GM12875 (cell line): Measurements from ENCODE around the gene TNFRSF12A.
"Not testable (repeated sequence)": the region's sequence is repeated elsewhere in the genome, so short reads cannot be mapped to it uniquely, and the experiment has no call there.

ENCODE experiments used
- H3K4me3 ChIP-seq: one replicate; pipeline ENCODE4 v1.5.1; 2011; ENCODE audit warnings: low read depth, low read length, control low read depth
- TF ChIP-seq, protein P1 (sequence below): IDR thresholded peaks from 2 replicates; pipeline ENCODE4 v1.5.1; 2011; ENCODE audit warnings: low read depth, mild to moderate bottlenecking, control low read depth, inconsistent platforms, low read length, moderate library complexity, borderline replicate concordance; ENCODE audit not compliant: insufficient read depth

The TNFRSF12A gene

DNA sequence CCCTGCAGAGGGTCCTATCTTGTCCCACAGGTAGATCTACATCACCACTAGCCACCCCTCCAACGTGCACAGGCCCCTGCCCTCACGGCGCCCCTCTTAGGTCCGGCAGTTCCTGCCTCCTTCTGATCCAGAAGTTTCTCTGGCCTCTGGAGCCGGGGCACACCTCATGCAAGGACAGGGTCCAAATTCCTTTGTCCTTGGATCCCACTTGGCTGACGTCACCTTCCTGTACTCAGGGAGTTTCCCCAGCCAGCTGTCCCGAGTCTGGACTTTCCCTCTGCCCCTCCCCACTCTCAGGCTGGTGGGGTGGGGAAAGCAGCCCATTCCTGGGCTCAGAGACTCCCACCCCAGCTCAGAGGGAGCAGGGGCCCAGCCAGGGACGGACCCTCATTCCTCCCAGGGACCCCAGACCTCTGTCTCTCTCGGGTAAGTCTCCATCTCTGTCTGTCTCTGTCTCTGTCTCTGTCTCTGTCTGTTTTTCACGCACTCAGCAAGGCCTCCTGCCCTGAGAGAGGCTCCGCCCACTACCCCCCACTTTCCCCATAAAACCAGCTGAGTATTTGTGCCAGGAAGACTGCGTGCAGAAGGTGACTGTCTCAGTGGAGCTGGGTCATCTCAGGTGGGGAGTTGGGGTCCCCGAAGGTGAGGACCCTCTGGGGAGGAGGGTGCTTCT is 45.0 kb downstream of the TNFRSF12A start, which contains the start of gene IL32:
TSS of gene IL32 (plus strand) at position 572 of the 673 bp plus-strand sequence. CDS start 172 bp downstream, outside the sequence.
- TF ChIP-seq, protein P1, sequence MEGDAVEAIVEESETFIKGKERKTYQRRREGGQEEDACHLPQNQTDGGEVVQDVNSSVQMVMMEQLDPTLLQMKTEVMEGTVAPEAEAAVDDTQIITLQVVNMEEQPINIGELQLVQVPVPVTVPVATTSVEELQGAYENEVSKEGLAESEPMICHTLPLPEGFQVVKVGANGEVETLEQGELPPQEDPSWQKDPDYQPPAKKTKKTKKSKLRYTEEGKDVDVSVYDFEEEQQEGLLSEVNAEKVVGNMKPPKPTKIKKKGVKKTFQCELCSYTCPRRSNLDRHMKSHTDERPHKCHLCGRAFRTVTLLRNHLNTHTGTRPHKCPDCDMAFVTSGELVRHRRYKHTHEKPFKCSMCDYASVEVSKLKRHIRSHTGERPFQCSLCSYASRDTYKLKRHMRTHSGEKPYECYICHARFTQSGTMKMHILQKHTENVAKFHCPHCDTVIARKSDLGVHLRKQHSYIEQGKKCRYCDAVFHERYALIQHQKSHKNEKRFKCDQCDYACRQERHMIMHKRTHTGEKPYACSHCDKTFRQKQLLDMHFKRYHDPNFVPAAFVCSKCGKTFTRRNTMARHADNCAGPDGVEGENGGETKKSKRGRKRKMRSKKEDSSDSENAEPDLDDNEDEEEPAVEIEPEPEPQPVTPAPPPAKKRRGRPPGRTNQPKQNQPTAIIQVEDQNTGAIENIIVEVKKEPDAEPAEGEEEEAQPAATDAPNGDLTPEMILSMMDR = no peak
- H3K4me3 ChIP-seq = peak within 1 kb of the TSS; percentile 53

DNA sequence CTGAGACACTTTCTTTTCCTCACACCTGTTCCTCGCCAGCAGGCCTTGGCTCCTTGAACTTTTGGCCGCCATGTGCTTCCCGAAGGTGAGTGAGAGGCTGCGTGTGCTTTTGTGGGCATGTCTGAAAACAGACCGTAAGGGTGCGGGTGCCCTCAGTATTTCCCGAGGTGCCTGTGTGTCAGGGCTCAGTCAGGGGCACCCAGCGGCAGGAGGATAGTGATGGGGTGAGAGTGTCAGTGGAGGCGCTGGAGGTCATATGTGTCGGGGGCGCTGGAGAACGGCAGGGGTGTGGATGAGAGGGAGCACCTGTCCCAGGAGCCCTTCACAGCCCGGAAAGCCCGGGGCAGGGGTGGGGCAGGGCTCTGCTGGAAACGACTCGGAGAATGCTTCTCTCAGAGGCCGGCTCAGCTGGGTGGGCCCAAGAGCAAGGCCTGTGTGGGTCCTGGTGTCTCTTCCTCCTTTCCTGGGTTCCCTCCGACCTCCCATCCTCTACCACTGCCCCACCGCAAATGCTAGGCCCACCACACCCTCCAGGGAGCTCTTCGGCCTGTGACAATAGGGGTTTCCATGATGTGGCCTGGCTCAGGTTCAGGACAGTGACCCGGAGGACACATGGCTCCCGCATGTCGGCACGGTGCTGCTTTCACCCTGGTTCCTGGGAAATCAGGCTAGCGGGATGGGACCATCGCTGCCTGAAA is 45.7 kb downstream of the TNFRSF12A start:
- H3K4me3 ChIP-seq = peak overlapping the region; percentile 53
- TF ChIP-seq, protein P1 = no peak

DNA sequence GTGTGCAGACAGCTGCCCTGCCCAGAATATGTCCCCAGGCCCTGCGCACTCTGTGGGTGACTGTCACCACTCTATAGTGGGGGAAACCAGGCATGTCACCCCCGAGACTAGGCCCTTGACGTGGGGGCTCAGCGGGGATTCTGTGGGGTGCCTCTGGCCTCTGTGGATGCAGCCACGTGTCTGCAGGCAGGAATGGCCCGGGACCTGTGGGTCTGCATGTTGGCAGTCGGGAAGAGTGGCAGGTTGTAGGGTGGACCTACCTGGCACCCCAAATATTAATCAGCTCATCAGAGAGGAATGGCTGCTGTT is 46.2 kb downstream of the TNFRSF12A start:
- TF ChIP-seq, protein P1 = no peak
- peak overlapping the region; percentile 53 for H3K4me3 ChIP-seq

DNA sequence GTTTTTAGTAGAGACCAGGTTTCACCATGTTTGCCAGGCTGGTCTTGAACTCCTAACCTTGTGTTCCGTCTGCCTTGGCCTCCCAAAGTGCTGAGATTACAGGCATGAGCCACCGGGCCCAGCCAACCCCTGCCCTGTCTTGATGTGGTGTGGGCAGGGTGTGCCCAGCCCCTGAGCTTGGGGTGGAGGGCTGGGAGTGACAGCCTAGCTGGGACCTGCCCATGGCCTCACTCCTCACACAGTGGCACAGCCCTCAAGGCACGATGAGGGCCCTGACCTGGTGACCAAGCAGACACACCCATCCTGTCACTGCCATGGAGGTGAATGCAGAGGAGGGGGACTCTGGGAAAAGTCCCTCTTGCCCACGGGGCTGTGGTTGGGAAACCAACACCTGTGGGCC is 48.3 kb downstream of the TNFRSF12A start:
- TF ChIP-seq, protein P1 = no peak
- H3K4me3 ChIP-seq = no peak overlapping the region

DNA sequence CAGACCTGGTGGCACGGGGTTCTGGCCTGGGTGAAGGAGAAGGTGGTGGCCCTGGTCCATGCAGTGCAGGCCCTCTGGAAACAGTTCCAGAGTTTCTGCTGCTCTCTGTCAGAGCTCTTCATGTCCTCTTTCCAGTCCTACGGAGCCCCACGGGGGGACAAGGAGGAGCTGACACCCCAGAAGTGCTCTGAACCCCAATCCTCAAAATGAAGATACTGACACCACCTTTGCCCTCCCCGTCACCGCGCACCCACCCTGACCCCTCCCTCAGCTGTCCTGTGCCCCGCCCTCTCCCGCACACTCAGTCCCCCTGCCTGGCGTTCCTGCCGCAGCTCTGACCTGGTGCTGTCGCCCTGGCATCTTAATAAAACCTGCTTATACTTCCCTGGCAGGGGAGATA is 49.0 kb downstream of the TNFRSF12A start:
- not testable (repeated sequence) for H3K4me3 ChIP-seq

DNA sequence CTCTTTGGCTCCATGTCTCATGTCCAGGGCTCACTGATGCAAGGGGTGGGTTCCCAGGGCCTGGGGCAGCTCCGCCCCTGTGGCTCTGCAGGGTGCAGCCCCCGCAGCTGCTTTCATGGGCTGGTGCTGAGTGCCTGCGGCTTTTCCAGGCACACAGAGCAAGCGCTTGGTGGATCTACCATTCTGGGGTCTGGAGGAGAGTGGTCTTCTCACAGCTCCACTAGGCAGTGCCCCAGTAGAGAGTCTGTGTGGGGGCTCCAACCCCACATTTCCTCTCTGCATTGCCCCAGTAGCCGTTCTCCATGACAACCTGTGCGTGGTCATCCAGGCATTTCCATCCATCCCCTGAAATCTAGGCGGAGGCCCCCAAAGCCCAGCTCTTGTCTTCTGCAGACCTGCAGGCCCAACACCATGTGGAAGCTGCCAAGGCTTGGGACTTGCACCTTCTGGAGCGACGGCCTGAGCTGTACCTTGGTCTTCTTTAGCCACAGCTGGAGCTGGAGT is 50.5 kb downstream of the TNFRSF12A start:
- no peak overlapping the region for H3K4me3 ChIP-seq

DNA sequence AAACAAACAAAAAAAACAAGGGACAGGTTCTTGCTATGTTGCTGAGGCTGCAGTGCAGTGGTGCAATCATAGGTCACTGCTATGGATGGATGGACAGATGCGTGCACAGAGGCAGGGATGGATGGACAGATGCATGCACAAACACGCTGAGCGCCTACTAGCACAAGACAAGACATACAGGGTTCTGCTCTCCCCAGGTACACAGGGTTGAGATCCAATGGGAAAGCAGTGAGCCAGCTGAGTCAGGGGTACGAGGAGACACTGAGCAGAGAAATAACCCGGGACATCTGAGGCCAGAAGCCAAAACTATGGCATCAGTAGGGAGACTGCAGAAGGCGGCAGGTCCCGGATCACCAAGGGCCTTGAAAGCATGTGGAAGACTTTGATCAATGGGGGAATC is 51.5 kb downstream of the TNFRSF12A start:
- TF ChIP-seq, protein P1 = no peak
- no peak overlapping the region for H3K4me3 ChIP-seq

More for the DNA sequence above, 50.5 kb downstream of the TNFRSF12A start:
- TF ChIP-seq, protein P1 = no peak
